Nephron (organoid): Measurements from ENCODE around the gene NOSIP.

Source experiments
- H3K27ac Mint-ChIP-seq, 3 experiments: 2 replicates each; pipeline ENCODE4 v1.8.0; 2020; ENCODE audit warnings: mixed read lengths in 3 of 3, mild to moderate bottlenecking in 2 of 3, moderate library complexity in 1 of 3
- H3K27me3 Mint-ChIP-seq: 2 replicates; pipeline ENCODE4 v1.8.0; 2021; ENCODE audit warnings: low read depth, mild to moderate bottlenecking, moderate library complexity, mixed read lengths
- H3K36me3 Mint-ChIP-seq: 2 replicates; pipeline ENCODE4 v1.8.0; 2020; ENCODE audit warnings: low read depth, mixed read lengths
- H3K4me1 Mint-ChIP-seq: 2 replicates; pipeline ENCODE4 v1.8.0; 2020; ENCODE audit warnings: mixed read lengths
- H3K4me3 Mint-ChIP-seq, 3 experiments: 2 replicates each; pipeline ENCODE4 v1.8.0; 2020; ENCODE audit warnings: mild to moderate bottlenecking in 3 of 3, mixed read lengths in 3 of 3, moderate library complexity in 2 of 3
- H3K9me3 Mint-ChIP-seq: 2 replicates; pipeline ENCODE4 v1.8.0; 2020; ENCODE audit warnings: mixed read lengths
- TF ChIP-seq, protein P1 (sequence below), 3 experiments: fragments of 200-600 bp; sonication (generic); IDR thresholded peaks; one replicate each; pipeline ENCODE4 v1.5.0; 2021; ENCODE audit warnings: antibody characterized with exemption in 3 of 3; ENCODE audit not compliant: unreplicated experiment in 3 of 3

Gene NOSIP

DNA sequence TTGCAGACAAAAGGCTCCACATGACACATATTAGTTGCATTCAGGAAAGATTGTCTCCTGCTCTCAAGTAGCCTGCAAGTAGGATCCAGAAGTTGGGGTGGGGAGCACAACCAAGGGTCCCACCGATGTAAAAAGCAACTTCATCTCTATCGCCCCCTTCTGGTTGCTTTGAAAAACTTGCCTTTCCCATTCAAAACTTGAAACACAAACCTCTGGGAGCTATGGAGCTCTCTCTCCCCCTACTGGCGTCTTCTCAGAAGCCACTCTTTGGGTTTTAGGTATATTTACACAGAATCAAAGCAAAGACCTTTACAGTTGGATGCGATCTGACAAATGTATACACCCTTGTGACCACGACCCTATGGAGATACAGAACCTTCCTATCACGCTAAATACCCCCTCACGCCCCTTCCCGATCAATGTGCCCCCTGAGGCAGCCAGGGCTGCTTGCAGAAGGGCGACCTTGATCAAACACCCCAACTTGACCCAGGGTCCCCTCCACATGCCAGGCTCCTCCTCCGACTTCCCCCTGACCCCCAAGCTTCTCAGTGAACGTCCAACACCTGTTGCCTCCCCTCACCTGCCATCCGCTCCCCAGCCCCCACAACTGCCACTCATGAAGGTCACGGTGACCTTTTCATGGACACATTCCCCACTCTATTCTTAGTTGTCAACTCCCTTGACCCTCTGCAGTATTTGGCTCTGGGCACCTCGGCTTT is 10.1 kb downstream of the NOSIP start:
- H3K9me3 Mint-ChIP-seq = no peaks in the 10 kb centered on the region
- H3K4me1 Mint-ChIP-seq = peaks cover 36% of the 10 kb centered on the region
- H3K27me3 Mint-ChIP-seq = no peaks in the 10 kb centered on the region
- peak overlapping the region in 1 of 3 experiments; percentile 59 for H3K4me3 Mint-ChIP-seq
- H3K36me3 Mint-ChIP-seq = peaks cover 10% of the 10 kb centered on the region
- TF ChIP-seq, protein P1, sequence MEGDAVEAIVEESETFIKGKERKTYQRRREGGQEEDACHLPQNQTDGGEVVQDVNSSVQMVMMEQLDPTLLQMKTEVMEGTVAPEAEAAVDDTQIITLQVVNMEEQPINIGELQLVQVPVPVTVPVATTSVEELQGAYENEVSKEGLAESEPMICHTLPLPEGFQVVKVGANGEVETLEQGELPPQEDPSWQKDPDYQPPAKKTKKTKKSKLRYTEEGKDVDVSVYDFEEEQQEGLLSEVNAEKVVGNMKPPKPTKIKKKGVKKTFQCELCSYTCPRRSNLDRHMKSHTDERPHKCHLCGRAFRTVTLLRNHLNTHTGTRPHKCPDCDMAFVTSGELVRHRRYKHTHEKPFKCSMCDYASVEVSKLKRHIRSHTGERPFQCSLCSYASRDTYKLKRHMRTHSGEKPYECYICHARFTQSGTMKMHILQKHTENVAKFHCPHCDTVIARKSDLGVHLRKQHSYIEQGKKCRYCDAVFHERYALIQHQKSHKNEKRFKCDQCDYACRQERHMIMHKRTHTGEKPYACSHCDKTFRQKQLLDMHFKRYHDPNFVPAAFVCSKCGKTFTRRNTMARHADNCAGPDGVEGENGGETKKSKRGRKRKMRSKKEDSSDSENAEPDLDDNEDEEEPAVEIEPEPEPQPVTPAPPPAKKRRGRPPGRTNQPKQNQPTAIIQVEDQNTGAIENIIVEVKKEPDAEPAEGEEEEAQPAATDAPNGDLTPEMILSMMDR (IDR thresholded peaks at IDR 0.05; ENCODE audit: unreplicated experiment in 3 of 3) = peak; percentile 96 to 99 (median 99)
- H3K27ac Mint-ChIP-seq = peak overlapping the region; percentile 83 to 94 (median 83)

DNA sequence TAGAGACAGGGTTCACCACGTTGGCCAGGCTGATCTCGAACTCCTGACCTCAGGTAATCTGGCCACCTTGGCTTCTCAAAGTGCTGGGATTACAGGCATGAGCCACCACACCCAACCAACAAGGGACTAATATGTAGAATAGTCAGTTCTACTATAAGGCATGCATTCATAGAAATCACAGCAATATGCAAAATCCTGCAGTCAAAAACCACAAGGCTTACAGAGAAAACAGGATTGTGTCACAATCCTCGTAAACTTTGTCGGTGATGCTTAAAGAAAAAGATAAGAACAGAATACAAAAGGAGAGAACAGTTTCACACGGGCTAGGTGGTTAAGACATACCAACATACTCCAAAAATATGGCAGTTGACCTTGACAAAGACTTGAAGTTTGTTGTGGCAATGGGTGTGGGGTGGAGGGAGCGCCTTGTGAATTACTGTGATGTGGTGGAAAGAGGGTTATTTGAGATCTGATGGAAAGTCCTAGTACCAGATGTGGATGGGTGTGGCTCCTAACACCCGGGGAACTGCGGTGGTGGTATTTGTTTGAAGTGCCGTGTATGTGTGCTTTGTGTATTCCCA is 12.4 kb downstream of the NOSIP start:
- H3K36me3 Mint-ChIP-seq = peaks cover 10% of the 10 kb centered on the region
- H3K27me3 Mint-ChIP-seq = no peaks in the 10 kb centered on the region
- TF ChIP-seq, protein P1 (IDR thresholded peaks at IDR 0.05; ENCODE audit: unreplicated experiment in 3 of 3) = no peak
- no peaks in the 10 kb centered on the region for H3K9me3 Mint-ChIP-seq
- peak overlapping the region in 1 of 3 experiments; percentile 70 for H3K27ac Mint-ChIP-seq
- no peak overlapping the region for H3K4me3 Mint-ChIP-seq
- H3K4me1 Mint-ChIP-seq = peaks cover 29% of the 10 kb centered on the region

DNA sequence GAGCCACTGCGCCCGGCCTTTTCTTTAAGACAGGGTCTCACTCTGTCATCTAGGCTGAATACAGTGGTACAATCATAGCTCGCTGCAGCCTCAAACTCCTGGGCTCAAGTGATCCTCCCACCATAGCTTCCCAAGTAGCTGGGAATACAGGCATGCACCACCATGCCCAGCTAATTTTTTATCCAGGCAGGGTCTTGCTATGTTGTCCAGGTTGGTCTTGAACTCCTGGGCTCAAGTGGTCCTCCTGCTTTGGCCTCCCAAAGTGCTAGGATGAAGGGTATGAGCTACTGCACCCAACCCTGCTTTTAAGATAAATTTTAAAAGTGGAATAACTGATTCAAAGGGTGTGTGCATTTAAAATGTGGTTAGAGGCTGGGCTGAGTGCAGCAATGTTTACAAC is 14.1 kb downstream of the NOSIP start:
- TF ChIP-seq, protein P1 (IDR thresholded peaks at IDR 0.05; ENCODE audit: unreplicated experiment in 3 of 3) = no peak
- H3K27ac Mint-ChIP-seq = no peak overlapping the region
- H3K4me3 Mint-ChIP-seq = no peak overlapping the region
- peaks cover 25% of the 10 kb centered on the region for H3K4me1 Mint-ChIP-seq
- no peaks in the 10 kb centered on the region for H3K27me3 Mint-ChIP-seq
- no peaks in the 10 kb centered on the region for H3K9me3 Mint-ChIP-seq
- peaks cover 10% of the 10 kb centered on the region for H3K36me3 Mint-ChIP-seq

DNA sequence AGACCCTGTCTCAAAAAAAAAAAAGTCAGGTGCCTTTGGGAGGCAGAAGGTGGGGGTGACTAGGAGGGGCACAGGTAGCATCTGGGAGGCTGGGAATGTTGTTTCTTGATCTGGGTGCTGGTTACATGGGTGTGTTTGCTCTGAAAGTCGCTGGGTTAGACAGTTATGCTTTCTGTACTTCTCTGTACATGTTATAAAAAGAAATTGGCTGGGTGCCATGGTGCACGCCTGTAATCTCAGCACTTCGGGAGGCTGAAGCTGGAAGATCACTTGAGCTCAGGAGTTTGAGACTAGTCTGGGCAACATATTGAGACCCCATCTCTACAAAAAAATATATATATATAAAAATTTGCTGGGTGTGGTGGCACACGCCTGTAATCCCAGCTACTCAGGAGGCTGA is 15.1 kb downstream of the NOSIP start:
- H3K4me3 Mint-ChIP-seq = no peak overlapping the region
- TF ChIP-seq, protein P1 (IDR thresholded peaks at IDR 0.05; ENCODE audit: unreplicated experiment in 3 of 3) = no peak
- H3K9me3 Mint-ChIP-seq = no peaks in the 10 kb centered on the region
- no peaks in the 10 kb centered on the region for H3K27me3 Mint-ChIP-seq
- peaks cover 17% of the 10 kb centered on the region for H3K4me1 Mint-ChIP-seq
- peaks cover 11% of the 10 kb centered on the region for H3K36me3 Mint-ChIP-seq
- H3K27ac Mint-ChIP-seq = no peak overlapping the region

DNA sequence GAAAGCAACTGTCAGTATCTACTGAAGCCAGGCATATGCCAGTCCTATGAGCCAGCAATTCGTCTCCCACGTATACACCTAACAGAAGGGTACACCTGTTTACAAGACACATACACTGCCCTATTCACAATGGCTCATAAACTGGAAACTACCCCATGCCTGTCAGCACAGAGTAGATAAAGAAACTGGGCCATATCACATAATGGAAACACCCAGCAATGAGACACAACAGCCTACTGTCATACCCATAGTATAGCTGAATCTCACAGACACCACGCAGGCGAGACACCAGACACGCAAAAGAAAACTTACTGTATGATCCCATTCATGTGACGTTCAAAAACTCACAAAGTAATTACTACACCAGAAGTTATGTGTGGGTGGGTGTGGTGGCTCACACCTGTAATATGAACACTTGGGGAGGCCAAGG is 15.7 kb downstream of the NOSIP start:
- Mint-ChIP-seq H3K9me3 (no peaks in the 10 kb centered on the region), H3K4me1 (peaks cover 13% of the 10 kb centered on the region), H3K36me3 (peaks cover 15% of the 10 kb centered on the region), H3K27me3 (no peaks in the 10 kb centered on the region), H3K27ac (no peak overlapping the region), H3K4me3 (no peak overlapping the region)
- TF ChIP-seq, protein P1 (IDR thresholded peaks at IDR 0.05; ENCODE audit: unreplicated experiment in 3 of 3) = no peak
